Measurements from ENCODE around the gene NOSIP.

Gene NOSIP

GRCh38 chr19:49570138-49570856 is 10.1 kb downstream of the NOSIP start:
- DNase-seq: no peak

- no peak for DNase-seq
Observed at GRCh38 chr19:49567861-49568441, 12.4 kb downstream of the NOSIP start.

- DNase-seq: no peak
Observed at GRCh38 chr19:49566302-49566701, 14.1 kb downstream of the NOSIP start.

- DNase-seq: no peak
Observed at GRCh38 chr19:49565261-49565660, 15.1 kb downstream of the NOSIP start.

GRCh38 chr19:49564616-49565045 is 15.7 kb downstream of the NOSIP start:
- no peak for DNase-seq

- no peak for DNase-seq
Observed at GRCh38 chr19:49560358-49560900, 19.9 kb downstream of the NOSIP start.

- no peak for DNase-seq
Observed at GRCh38 chr19:49559928-49560327, 20.4 kb downstream of the NOSIP start.

- no peak for DNase-seq
Observed at GRCh38 chr19:49559443-49559842, 20.9 kb downstream of the NOSIP start.

GRCh38 chr19:49558591-49558990 is 21.8 kb downstream of the NOSIP start:
- no peak for DNase-seq

GRCh38 chr19:49557641-49558325 is 22.6 kb downstream of the NOSIP start:
- no peak for DNase-seq

GRCh38 chr19:49556412-49557398 is 23.7 kb downstream of the NOSIP start:
- DNase-seq: no peak

- DNase-seq: no peak
Observed at GRCh38 chr19:49555600-49556411, 24.6 kb downstream of the NOSIP start.

GRCh38 chr19:49554701-49555181 is 25.6 kb downstream of the NOSIP start:
- DNase-seq: no peak

GRCh38 chr19:49553451-49554271 is 26.7 kb downstream of the NOSIP start:
- no peak for DNase-seq

GRCh38 chr19:49552749-49553148 is 27.6 kb downstream of the NOSIP start:
- DNase-seq: no peak

- no peak for DNase-seq
Observed at GRCh38 chr19:49551531-49551930, 28.8 kb downstream of the NOSIP start.

- no peak for DNase-seq
Observed at GRCh38 chr19:49549045-49549444, 31.3 kb downstream of the NOSIP start.

GRCh38 chr19:49546825-49547565 is 33.4 kb downstream of the NOSIP start:
- DNase-seq: peak in 1 of 2 experiments; percentile 68

- no peak for DNase-seq
Observed at GRCh38 chr19:49544154-49544553, 36.2 kb downstream of the NOSIP start.

- no peak for DNase-seq
Observed at GRCh38 chr19:49543032-49543431, 37.3 kb downstream of the NOSIP start.

All from cerebellar nuclear complex (tissue), 1 donor.